Keratinocyte (primary cell): ENCODE results near the gene PLAC9. TPM values are rescaled to one million over a fixed set of nuclear protein-coding genes. Genes with fewer than 3 reads are reported as not detected.

Experiments
- DNase-seq: peaks from one replicate; pipeline ENCODE4 v3.0.0-alpha.2; 2011; ENCODE audit warnings: low read depth, missing footprints, low spot score
- FAIRE-seq: peaks from 2 replicates; lab custom pipeline; 2011; peaks lifted over from hg19 to GRCh38; lab: Jason Lieb, UNC
- H2AFZ ChIP-seq: 2 replicates; pipeline ENCODE4 v1.6.0; 2012; ENCODE audit warnings: low read length, control low read depth, inconsistent platforms; ENCODE audit not compliant: control insufficient read depth
- H3K27ac ChIP-seq: 2 replicates; pipeline ENCODE4 v1.5.1; 2011; ENCODE audit warnings: low read length; ENCODE audit not compliant: control insufficient read depth, insufficient read depth
- H3K27me3 ChIP-seq: 3 replicates; pipeline ENCODE4 v1.6.0; 2011; ENCODE audit warnings: low read length; ENCODE audit not compliant: control insufficient read depth, insufficient read depth; ENCODE audit errors: extremely low read depth
- H3K36me3 ChIP-seq, 2 experiments: 2 replicates in 1 of 2; 3 replicates in 1 of 2; pipeline ENCODE4 v1.5.1; 2011; ENCODE audit warnings: low read length in 2 of 2, mild to moderate bottlenecking in 1 of 2; ENCODE audit not compliant: control insufficient read depth in 2 of 2, insufficient read depth in 2 of 2; ENCODE audit errors: extremely low read depth in 1 of 2
- H3K4me1 ChIP-seq: 3 replicates; pipeline ENCODE4 v1.5.1; 2011; ENCODE audit warnings: low read length; ENCODE audit not compliant: control insufficient read depth, insufficient read depth; ENCODE audit errors: extremely low read depth
- H3K4me2 ChIP-seq: 3 replicates; pipeline ENCODE4 v1.6.0; 2011; ENCODE audit warnings: low read depth, low read length; ENCODE audit not compliant: control insufficient read depth, insufficient read depth; ENCODE audit errors: extremely low read depth
- H3K4me3 ChIP-seq, 3 experiments: fragments of 200-600 bp in 1 of 3; sonication (generic) in 1 of 3; 2 replicates in 2 of 3; 3 replicates in 1 of 3; pipeline ENCODE4 v1.5.1; 2011 to 2016; ENCODE audit warnings: low read length in 3 of 3, mild to moderate bottlenecking in 3 of 3, control low read depth in 2 of 3, inconsistent platforms in 1 of 3, low read depth in 1 of 3, mixed read lengths in 1 of 3, mixed run types in 1 of 3, moderate library complexity in 1 of 3; ENCODE audit not compliant: control insufficient read depth in 2 of 3, insufficient read depth in 2 of 3; ENCODE audit errors: extremely low read depth in 1 of 3
- H3K79me2 ChIP-seq: 2 replicates; pipeline ENCODE4 v1.6.0; 2012; ENCODE audit warnings: low read length; ENCODE audit not compliant: control insufficient read depth, insufficient read depth
- H3K9ac ChIP-seq: 3 replicates; pipeline ENCODE4 v1.6.0; 2011; ENCODE audit warnings: low read length; ENCODE audit not compliant: control insufficient read depth, insufficient read depth; ENCODE audit errors: extremely low read depth
- H3K9me1 ChIP-seq: 3 replicates; pipeline ENCODE4 v1.6.0; 2011; ENCODE audit warnings: low read length; ENCODE audit not compliant: control insufficient read depth, insufficient read depth; ENCODE audit errors: extremely low read depth
- H3K9me3 ChIP-seq: 2 replicates; pipeline ENCODE4 v1.5.1; 2012; ENCODE audit warnings: low read depth, low read length; ENCODE audit not compliant: control insufficient read depth
- H4K20me1 ChIP-seq: 3 replicates; pipeline ENCODE4 v1.6.0; 2011; ENCODE audit warnings: low read length; ENCODE audit not compliant: control insufficient read depth, insufficient read depth; ENCODE audit errors: extremely low read depth
- EZH2 ChIP-seq: IDR thresholded peaks from one replicate; pipeline ENCODE4 v1.6.1; 2012; ENCODE audit warnings: inconsistent platforms, mild to moderate bottlenecking, low read length, moderate library complexity
- dilution Hi-C: fragments of 300-500 bp; cut with MboI; formaldehyde crosslinking; loops from one replicate; pipeline ENCODE4 v1.7.0; 2020; ENCODE audit warnings: low sequenced_read_pairs; ENCODE audit not compliant: extremely low pct_ligation_motif_present
- polyA plus RNA-seq, 5 experiments: library from polyadenylated mRNA; depleted of rRNA in 3 of 5; stranded (reverse) in 3 of 5; stranded (forward) in 1 of 5; unstranded in 1 of 5; fragments of >200 nt; gene quantifications; 1 replicate in 1 of 5; 2 replicates in 3 of 5; 3 replicates in 1 of 5; pipeline versions ENCODE4 v1.2.1 to v1.2.3, GENCODE V29; 2011 to 2012; ENCODE audit warnings: missing spikeins in 2 of 5, low read depth in 1 of 5, low replicate concordance in 1 of 5
- TF ChIP-seq, protein P1 (sequence below), 3 experiments: IDR thresholded peaks in 1 of 3; conservative IDR thresholded peaks in 1 of 3; optimal IDR thresholded peaks in 1 of 3; 2 replicates in 2 of 3; 3 replicates in 1 of 3; pipeline versions ENCODE3 to v1.5.1; 2011; ENCODE audit warnings: low read length in 3 of 3, mild to moderate bottlenecking in 3 of 3, moderate library complexity in 2 of 3, control low read depth in 1 of 3, inconsistent platforms in 1 of 3; ENCODE audit not compliant: insufficient read depth in 2 of 3; ENCODE audit errors: extremely low read depth in 1 of 3

The PLAC9 gene
- polyA plus RNA-seq, 1 donor (not counting 4 experiments of a cell fraction or from before 2014, with no cell fraction given): 0.39 TPM

DNA sequence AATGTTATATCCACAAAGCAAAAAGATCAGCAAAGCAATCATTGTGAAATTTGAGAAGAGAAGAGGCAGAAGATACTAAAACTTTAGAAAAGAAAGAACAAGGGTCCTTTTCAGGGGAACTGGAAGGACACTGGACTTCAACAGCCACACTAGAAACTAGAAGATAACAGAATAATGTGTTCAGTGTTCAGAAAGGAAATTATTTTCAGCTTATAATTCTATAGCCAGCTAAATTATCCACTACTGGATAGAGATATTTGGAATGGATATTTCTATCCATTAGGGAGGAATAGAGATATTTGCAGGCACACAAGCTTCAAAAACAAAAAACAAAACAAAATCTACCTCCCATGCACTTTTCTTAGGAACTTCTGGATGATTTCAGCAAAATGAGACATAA lies 60.0 kb downstream of the PLAC9 start:
- peaks cover 1% of the 10 kb centered on the region for H3K9me3 ChIP-seq
- H3K9me1 ChIP-seq: no peaks in the 10 kb centered on the region
- no peaks in the 10 kb centered on the region for H3K27me3 ChIP-seq
- no peak for TF ChIP-seq EZH2
- TF ChIP-seq, protein P1, sequence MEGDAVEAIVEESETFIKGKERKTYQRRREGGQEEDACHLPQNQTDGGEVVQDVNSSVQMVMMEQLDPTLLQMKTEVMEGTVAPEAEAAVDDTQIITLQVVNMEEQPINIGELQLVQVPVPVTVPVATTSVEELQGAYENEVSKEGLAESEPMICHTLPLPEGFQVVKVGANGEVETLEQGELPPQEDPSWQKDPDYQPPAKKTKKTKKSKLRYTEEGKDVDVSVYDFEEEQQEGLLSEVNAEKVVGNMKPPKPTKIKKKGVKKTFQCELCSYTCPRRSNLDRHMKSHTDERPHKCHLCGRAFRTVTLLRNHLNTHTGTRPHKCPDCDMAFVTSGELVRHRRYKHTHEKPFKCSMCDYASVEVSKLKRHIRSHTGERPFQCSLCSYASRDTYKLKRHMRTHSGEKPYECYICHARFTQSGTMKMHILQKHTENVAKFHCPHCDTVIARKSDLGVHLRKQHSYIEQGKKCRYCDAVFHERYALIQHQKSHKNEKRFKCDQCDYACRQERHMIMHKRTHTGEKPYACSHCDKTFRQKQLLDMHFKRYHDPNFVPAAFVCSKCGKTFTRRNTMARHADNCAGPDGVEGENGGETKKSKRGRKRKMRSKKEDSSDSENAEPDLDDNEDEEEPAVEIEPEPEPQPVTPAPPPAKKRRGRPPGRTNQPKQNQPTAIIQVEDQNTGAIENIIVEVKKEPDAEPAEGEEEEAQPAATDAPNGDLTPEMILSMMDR (optimal IDR thresholded peaks at IDR 0.05 in 1 of 3, IDR thresholded peaks at IDR 0.05 in 1 of 3, conservative IDR thresholded peaks at IDR 0.05 in 1 of 3; ENCODE audit: extremely low read depth in 1 of 3, insufficient read depth in 2 of 3, low read length in 3 of 3): no peak
- no peak overlapping the region for H3K27ac ChIP-seq
- peaks cover 92% of the 10 kb centered on the region for H3K79me2 ChIP-seq
- H3K4me3 ChIP-seq: no peak overlapping the region
- no peak for DNase-seq
- peaks cover 7% of the 10 kb centered on the region for H4K20me1 ChIP-seq
- H3K4me2 ChIP-seq: no peak overlapping the region
- peaks cover 2 to 4% of the 10 kb centered on the region in 2 experiments for H3K36me3 ChIP-seq
- no peak overlapping the region for H2AFZ ChIP-seq
- peaks cover 17% of the 10 kb centered on the region for H3K4me1 ChIP-seq
- dilution Hi-C loops: no loop called here
- no peak overlapping the region for H3K9ac ChIP-seq
- no peak for FAIRE-seq

DNA sequence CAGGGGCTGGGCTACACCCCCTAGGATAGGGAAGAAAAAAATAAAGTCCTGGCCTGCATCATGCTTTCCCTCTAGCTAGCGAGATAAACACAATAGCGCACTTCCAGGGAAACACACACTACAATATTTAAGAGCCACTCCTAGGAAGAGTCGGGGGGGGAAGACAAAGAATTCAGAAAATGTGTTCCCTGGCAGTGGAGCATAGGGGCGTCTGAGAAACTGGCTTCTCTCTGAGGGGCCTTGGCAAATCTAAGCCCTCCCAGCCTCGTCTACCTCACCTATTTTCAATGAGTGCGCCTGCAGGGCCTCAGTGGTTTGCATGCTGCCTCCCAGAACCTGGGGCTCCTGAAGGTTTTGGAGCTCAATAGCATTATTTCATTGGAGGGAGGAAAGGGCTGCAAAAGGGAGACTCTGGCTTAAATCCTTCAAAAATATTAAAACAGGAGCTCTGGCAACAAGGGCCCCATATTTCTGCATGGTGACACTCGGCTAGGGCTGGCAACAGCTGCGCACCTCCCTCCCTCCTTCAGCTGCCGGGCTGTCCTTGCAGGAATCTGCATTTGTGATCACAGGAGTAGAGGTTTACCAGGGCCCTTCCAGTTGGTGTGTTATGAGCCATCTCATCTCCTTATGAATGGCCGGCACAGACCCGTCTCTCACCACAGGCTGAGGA lies 62.0 kb downstream of the PLAC9 start:
- H4K20me1 ChIP-seq: peaks cover 16% of the 10 kb centered on the region
- H2AFZ ChIP-seq: no peak overlapping the region
- dilution Hi-C loops: no loop called here
- no peak overlapping the region for H3K4me2 ChIP-seq
- no peak overlapping the region for H3K27ac ChIP-seq
- no peak for TF ChIP-seq EZH2
- TF ChIP-seq, protein P1 (optimal IDR thresholded peaks at IDR 0.05 in 1 of 3, IDR thresholded peaks at IDR 0.05 in 1 of 3, conservative IDR thresholded peaks at IDR 0.05 in 1 of 3; ENCODE audit: extremely low read depth in 1 of 3, insufficient read depth in 2 of 3, low read length in 3 of 3): no peak
- H3K9me1 ChIP-seq: no peaks in the 10 kb centered on the region
- peaks cover 21% of the 10 kb centered on the region for H3K4me1 ChIP-seq
- DNase-seq (no peak), FAIRE-seq (no peak)
- H3K36me3 ChIP-seq: peaks cover 2 to 4% of the 10 kb centered on the region in 2 experiments
- H3K79me2 ChIP-seq: peaks cover 88% of the 10 kb centered on the region
- no peaks in the 10 kb centered on the region for H3K27me3 ChIP-seq
- H3K9me3 ChIP-seq: peaks cover 1% of the 10 kb centered on the region
- H3K4me3 ChIP-seq: no peak overlapping the region
- no peak overlapping the region for H3K9ac ChIP-seq

Other genes with a start within 250 kb of the PLAC9 start
- 0.04 to 0.13 TPM in 2 of 3 replicates, not detected in the other for gene SFTPD, start 183.6 kb upstream of the PLAC9 start, polyA plus RNA-seq
- 26.5 to 44.3 TPM (median 34.0 TPM) in 3 replicates for gene TMEM254, start 54.1 kb upstream of the PLAC9 start, polyA plus RNA-seq
- gene ANXA11, start 72.8 kb downstream of the PLAC9 start, polyA plus RNA-seq: 69.7 to 97.9 TPM (median 93.9 TPM) in 3 replicates
- gene MAT1A, start 156.9 kb downstream of the PLAC9 start, polyA plus RNA-seq: 0.37 to 1.5 TPM (median 0.69 TPM) in 3 replicates
- gene DYDC1, start 224.0 kb downstream of the PLAC9 start, polyA plus RNA-seq: not detected in 3 replicates
- gene DYDC2, start 224.1 kb downstream of the PLAC9 start, polyA plus RNA-seq: not detected in 3 replicates